ENCODE results near the gene MOB2.
"Not testable (repeated sequence)": the region's sequence is repeated elsewhere in the genome, so short reads cannot be mapped to it uniquely, and the experiment has no call there.

MOB2 gene

GRCh38 chr11:1518301-1518700 is 31.7 kb upstream of the MOB2 start:
- no peak for DNase-seq (ENCODE audit: low read depth in 2 of 3, low spot score in 1 of 3)

- DNase-seq (ENCODE audit: low read depth in 2 of 3, low spot score in 1 of 3), result no peak
Observed at GRCh38 chr11:1517117-1518005, 30.8 kb upstream of the MOB2 start.

- DNase-seq (ENCODE audit: low read depth in 2 of 3, low spot score in 1 of 3), result no peak
Observed at GRCh38 chr11:1516273-1517067, 29.9 kb upstream of the MOB2 start.

GRCh38 chr11:1515082-1516060 is 28.8 kb upstream of the MOB2 start:
- DNase-seq (ENCODE audit: low read depth in 2 of 3, low spot score in 1 of 3), result peak; percentile 44 to 78 (median 70)

- no peak for DNase-seq (ENCODE audit: low read depth in 2 of 3, low spot score in 1 of 3)
Observed at GRCh38 chr11:1514336-1515061, 27.9 kb upstream of the MOB2 start.

- DNase-seq (ENCODE audit: low read depth in 2 of 3, low spot score in 1 of 3), result no peak
Observed at GRCh38 chr11:1513326-1514296, 27.0 kb upstream of the MOB2 start.

GRCh38 chr11:1512531-1513258 is 26.1 kb upstream of the MOB2 start:
- DNase-seq (ENCODE audit: low read depth in 2 of 3, low spot score in 1 of 3), result not testable (repeated sequence)

GRCh38 chr11:1511937-1512496 is 25.4 kb upstream of the MOB2 start:
- no peak for DNase-seq (ENCODE audit: low read depth in 2 of 3, low spot score in 1 of 3)

GRCh38 chr11:1510928-1511327 is 24.3 kb upstream of the MOB2 start:
- no peak for DNase-seq (ENCODE audit: low read depth in 2 of 3, low spot score in 1 of 3)

GRCh38 chr11:1510351-1510750 is 23.8 kb upstream of the MOB2 start:
- DNase-seq (ENCODE audit: low read depth in 2 of 3, low spot score in 1 of 3), result not testable (repeated sequence)

- DNase-seq (ENCODE audit: low read depth in 2 of 3, low spot score in 1 of 3), result no peak
Observed at GRCh38 chr11:1509626-1510255, 23.2 kb upstream of the MOB2 start.

- DNase-seq (ENCODE audit: low read depth in 2 of 3, low spot score in 1 of 3), result no peak
Observed at GRCh38 chr11:1508986-1509385, 22.4 kb upstream of the MOB2 start.

- no peak for DNase-seq (ENCODE audit: low read depth in 2 of 3, low spot score in 1 of 3)
Observed at GRCh38 chr11:1508491-1508891, 21.9 kb upstream of the MOB2 start.

GRCh38 chr11:1507381-1508140 is 21.0 kb upstream of the MOB2 start:
- no peak for DNase-seq (ENCODE audit: low read depth in 2 of 3, low spot score in 1 of 3)

- no peak for DNase-seq (ENCODE audit: low read depth in 2 of 3, low spot score in 1 of 3)
Observed at GRCh38 chr11:1506981-1507380, 20.4 kb upstream of the MOB2 start.

GRCh38 chr11:1505480-1505879 is 18.9 kb upstream of the MOB2 start:
- no peak for DNase-seq (ENCODE audit: low read depth in 2 of 3, low spot score in 1 of 3)
